H1 (cell line): Measurements from ENCODE around the gene PEX6.
A peak's percentile ranks its signal among the peaks of the same experiment; 100 is the strongest.

ENCODE experiments used
- CTCF ChIP-seq, 3 experiments: IDR thresholded peaks; 1 replicate in 2 of 3; 2 replicates in 1 of 3; pipeline versions ENCODE4 v1.5.1 to v1.6.1; 2011; ENCODE audit warnings: low read length in 3 of 3, mild to moderate bottlenecking in 3 of 3, inconsistent platforms in 2 of 3, low read depth in 1 of 3, moderate library complexity in 1 of 3; ENCODE audit not compliant: insufficient read depth in 1 of 3; ENCODE audit errors: control extremely low read depth in 1 of 3
- SIN3A ChIP-seq, 2 experiments: IDR thresholded peaks in 1 of 2; conservative IDR thresholded peaks in 1 of 2; 2 replicates each; pipeline ENCODE4 v1.6.1; 2011 to 2012; ENCODE audit warnings: low read length in 2 of 2, improper control_type of control experiment in 1 of 2, low read depth in 1 of 2, mild to moderate bottlenecking in 1 of 2
- TBP ChIP-seq: IDR thresholded peaks from 2 replicates; pipeline ENCODE4 v1.6.1; 2011; ENCODE audit warnings: low read depth, low read length, improper control_type of control experiment

- TF ChIP-seq CTCF (IDR thresholded peaks at IDR 0.05; ENCODE audit: control extremely low read depth in 1 of 3, insufficient read depth in 1 of 3, low read depth in 1 of 3, low read length in 3 of 3) (no peak), SIN3A (conservative IDR thresholded peaks at IDR 0.05 in 1 of 2, IDR thresholded peaks at IDR 0.05 in 1 of 2; ENCODE audit: low read depth in 1 of 2, low read length in 2 of 2) (peak in 1 of 2 experiments; percentile 50; a peak in 1 of 4 replicates), TBP (no peak)
Observed at GRCh38 chr6:43014434-43014909, 35.5 kb upstream of the PEX6 start.
